IPS-15b (cell line): ENCODE data around the gene NBEAL2.
"Not testable (repeated sequence)": the region's sequence is repeated elsewhere in the genome, so short reads cannot be mapped to it uniquely, and the experiment has no call there.

Experiments
- H3K27me3 ChIP-seq: one replicate; pipeline ENCODE4 v1.6.1; 2013; ENCODE audit warnings: low read length; ENCODE audit not compliant: control insufficient read depth, insufficient read depth
- H3K36me3 ChIP-seq: one replicate; pipeline ENCODE4 v1.6.1; 2013; ENCODE audit warnings: low read length; ENCODE audit not compliant: control insufficient read depth, insufficient read depth
- H3K4me1 ChIP-seq: one replicate; pipeline ENCODE4 v1.6.1; 2013; ENCODE audit warnings: mild to moderate bottlenecking, low read length; ENCODE audit not compliant: control insufficient read depth, insufficient read depth
- H3K4me3 ChIP-seq: one replicate; pipeline ENCODE4 v1.5.1; 2013; ENCODE audit warnings: low read depth, low read length
- H3K9ac ChIP-seq: one replicate; pipeline ENCODE4 v1.6.1; 2013; ENCODE audit warnings: low read depth, mild to moderate bottlenecking, low read length
- H3K9me3 ChIP-seq: one replicate; pipeline ENCODE4 v1.6.1; 2013; ENCODE audit warnings: mild to moderate bottlenecking, low read length; ENCODE audit not compliant: control insufficient read depth, insufficient read depth

Gene NBEAL2

GRCh38 chr3:47034868-47035489, 55.5 kb downstream of the NBEAL2 start:
- H3K9me3 ChIP-seq = no peaks in the 10 kb centered on the region
- no peaks in the 10 kb centered on the region for H3K27me3 ChIP-seq
- H3K9ac ChIP-seq = no peak overlapping the region
- peaks cover 19% of the 10 kb centered on the region for H3K36me3 ChIP-seq
- H3K4me3 ChIP-seq = no peak overlapping the region
- no peaks in the 10 kb centered on the region for H3K4me1 ChIP-seq

DNA sequence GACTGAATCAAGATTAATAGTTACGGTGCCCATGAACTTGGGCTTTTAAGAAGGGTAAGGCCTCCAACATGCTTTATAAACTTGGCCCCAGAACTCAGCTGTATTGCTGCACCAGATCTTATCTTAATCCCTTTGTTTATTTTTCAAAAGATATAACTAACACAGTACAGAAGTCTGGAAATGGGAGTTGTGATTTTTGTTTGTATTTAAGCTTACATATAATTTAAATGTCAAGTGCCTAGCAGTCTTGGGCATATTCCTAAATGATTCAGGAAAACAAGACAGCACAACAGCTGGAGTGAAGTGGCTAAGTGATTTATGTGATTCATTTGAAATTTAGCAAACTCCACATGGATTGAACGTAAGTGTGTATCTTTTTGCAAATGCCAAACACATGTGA, 56.2 kb downstream of the NBEAL2 start:
- H3K9me3 ChIP-seq = no peaks in the 10 kb centered on the region
- H3K9ac ChIP-seq = no peak overlapping the region
- H3K4me3 ChIP-seq = no peak overlapping the region
- H3K36me3 ChIP-seq = peaks cover 21% of the 10 kb centered on the region
- H3K27me3 ChIP-seq = no peaks in the 10 kb centered on the region
- no peaks in the 10 kb centered on the region for H3K4me1 ChIP-seq

DNA sequence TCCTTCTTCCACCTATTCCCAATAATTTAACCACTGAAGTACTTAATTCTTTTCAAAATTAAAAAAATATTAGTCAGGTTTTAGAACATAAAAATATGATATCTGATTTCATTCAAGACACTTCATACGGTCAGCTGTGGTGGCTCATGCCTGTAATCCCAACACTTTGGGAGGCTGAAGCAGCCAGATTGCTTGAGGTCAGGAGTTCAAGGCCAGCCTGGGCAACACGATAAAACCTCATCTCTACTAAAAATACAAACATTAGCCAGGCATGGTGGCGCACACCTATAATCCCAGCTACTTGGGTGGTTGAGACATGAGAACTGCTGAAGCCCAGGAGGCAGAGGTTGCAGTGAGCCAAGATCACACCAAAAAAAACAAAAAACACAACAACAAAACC, 56.7 kb downstream of the NBEAL2 start:
- no peaks in the 10 kb centered on the region for H3K4me1 ChIP-seq
- H3K9ac ChIP-seq = no peak overlapping the region
- H3K36me3 ChIP-seq = peaks cover 26% of the 10 kb centered on the region
- H3K27me3 ChIP-seq = no peaks in the 10 kb centered on the region
- no peaks in the 10 kb centered on the region for H3K9me3 ChIP-seq
- no peak overlapping the region for H3K4me3 ChIP-seq

DNA sequence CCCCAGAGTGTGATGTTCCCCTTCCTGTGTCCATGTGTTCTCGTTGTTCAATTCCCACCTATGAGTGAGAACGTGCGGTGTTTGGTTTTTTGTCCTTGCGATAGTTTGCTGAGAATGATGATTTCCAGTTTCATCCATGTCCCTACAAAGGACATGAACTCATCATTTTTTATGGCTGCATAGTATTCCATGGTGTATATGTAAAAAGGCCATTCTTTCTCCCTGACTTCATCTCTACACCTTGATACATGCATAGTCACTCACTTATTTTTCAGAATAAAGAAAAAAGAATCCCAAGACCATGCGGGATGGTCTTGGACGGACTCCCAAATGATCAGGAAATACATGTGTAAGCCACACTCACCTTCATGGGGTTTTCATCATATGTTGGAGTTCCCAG, 57.8 kb downstream of the NBEAL2 start:
- H3K27me3 ChIP-seq, H3K4me3 ChIP-seq, H3K4me1 ChIP-seq, H3K9me3 ChIP-seq, H3K9ac ChIP-seq: not testable (repeated sequence)
- H3K36me3 ChIP-seq = peaks cover 30% of the 10 kb centered on the region

DNA sequence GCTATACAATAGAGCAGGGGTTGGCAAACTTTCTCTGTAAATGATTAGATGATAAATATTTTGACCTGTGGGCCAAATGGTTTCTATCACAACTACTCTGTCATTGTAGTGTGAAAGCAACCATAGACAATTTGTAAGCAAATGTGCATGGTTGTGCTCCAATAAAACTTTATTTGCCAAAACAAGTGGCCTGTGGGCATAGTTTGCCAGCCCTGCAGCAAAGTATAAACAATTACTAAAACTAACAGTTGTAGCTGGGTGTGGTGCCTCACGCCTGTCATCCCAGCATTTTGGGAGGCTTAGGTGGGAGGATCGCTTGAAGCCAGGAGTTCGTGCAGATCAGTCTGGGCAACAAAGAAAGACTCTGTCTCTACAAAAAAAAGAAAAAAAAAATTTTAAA, 61.6 kb downstream of the NBEAL2 start:
- H3K4me1 ChIP-seq = no peaks in the 10 kb centered on the region

GRCh38 chr3:47042231-47042791, 62.8 kb downstream of the NBEAL2 start:
- Histone ChIP-seq H3K27me3 (no peaks in the 10 kb centered on the region), H3K9ac (no peak overlapping the region), H3K36me3 (peaks cover 11% of the 10 kb centered on the region), H3K4me1 (no peaks in the 10 kb centered on the region), H3K9me3 (no peaks in the 10 kb centered on the region), H3K4me3 (no peak overlapping the region)

More for the DNA sequence above, 61.6 kb downstream of the NBEAL2 start:
- Histone ChIP-seq H3K9ac (no peak overlapping the region), H3K36me3 (peaks cover 14% of the 10 kb centered on the region), H3K4me3 (no peak overlapping the region), H3K27me3 (no peaks in the 10 kb centered on the region), H3K9me3 (no peaks in the 10 kb centered on the region)

DNA sequence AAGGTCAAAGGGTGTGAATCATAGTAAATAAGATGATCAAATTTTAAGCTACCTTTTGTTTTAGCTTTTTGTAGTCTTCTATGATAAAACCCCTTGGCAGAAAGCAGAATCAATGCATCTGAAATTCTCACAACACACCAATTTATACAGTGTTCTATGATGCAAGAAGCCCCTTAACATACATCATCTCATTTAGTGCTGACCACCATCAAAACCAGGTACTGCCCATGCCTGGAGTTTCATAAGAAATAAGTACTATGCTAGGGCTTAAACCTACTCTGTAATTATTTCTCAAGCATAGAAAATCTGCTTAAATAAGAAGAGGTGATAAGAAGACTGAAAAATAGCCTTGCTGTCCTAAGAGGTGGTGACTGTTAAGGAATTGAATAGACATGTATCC, 67.6 kb downstream of the NBEAL2 start:
- no peak overlapping the region for H3K4me3 ChIP-seq
- H3K27me3 ChIP-seq = no peaks in the 10 kb centered on the region
- no peaks in the 10 kb centered on the region for H3K9me3 ChIP-seq
- no peaks in the 10 kb centered on the region for H3K4me1 ChIP-seq
- H3K9ac ChIP-seq = no peak overlapping the region
- H3K36me3 ChIP-seq = no peaks in the 10 kb centered on the region

DNA sequence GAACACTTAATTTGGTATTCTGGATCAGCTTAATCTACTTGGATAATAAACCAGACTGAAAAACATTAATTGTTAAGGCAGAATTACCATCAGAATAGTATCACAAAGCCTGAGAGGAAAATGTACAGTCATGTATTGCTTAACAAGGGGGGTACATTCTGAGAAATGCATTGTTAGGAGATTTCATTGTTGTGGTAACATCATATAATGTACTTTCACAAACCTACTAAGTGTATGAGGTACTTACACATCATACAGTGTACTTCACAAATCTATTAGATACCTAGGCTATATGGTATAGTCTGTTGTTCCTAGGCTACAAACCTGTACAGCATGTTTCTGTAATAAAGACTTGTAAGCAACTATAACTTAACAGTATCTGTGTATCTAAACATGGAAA, 68.2 kb downstream of the NBEAL2 start:
- Histone ChIP-seq H3K4me1 (no peaks in the 10 kb centered on the region), H3K36me3 (no peaks in the 10 kb centered on the region), H3K4me3 (no peak overlapping the region), H3K9me3 (no peaks in the 10 kb centered on the region), H3K27me3 (no peaks in the 10 kb centered on the region), H3K9ac (no peak overlapping the region)

- peaks cover 7% of the 10 kb centered on the region for H3K36me3 ChIP-seq
- no peaks in the 10 kb centered on the region for H3K27me3 ChIP-seq
- H3K9ac ChIP-seq = no peak overlapping the region
- no peak overlapping the region for H3K4me3 ChIP-seq
- H3K4me1 ChIP-seq = no peaks in the 10 kb centered on the region
- H3K9me3 ChIP-seq = no peaks in the 10 kb centered on the region
These were observed 74.9 kb downstream of the NBEAL2 start for GRCh38 chr3:47054412-47054811.

- Histone ChIP-seq H3K27me3 (no peaks in the 10 kb centered on the region), H3K9ac (no peak overlapping the region), H3K9me3 (no peaks in the 10 kb centered on the region), H3K36me3 (peaks cover 9% of the 10 kb centered on the region), H3K4me3 (no peak overlapping the region), H3K4me1 (no peaks in the 10 kb centered on the region)
These were observed 77.2 kb downstream of the NBEAL2 start for GRCh38 chr3:47056705-47057104.

- Histone ChIP-seq H3K9ac (no peak overlapping the region), H3K4me3 (no peak overlapping the region), H3K9me3 (no peaks in the 10 kb centered on the region), H3K27me3 (no peaks in the 10 kb centered on the region), H3K4me1 (no peaks in the 10 kb centered on the region), H3K36me3 (peaks cover 9% of the 10 kb centered on the region)
These were observed 77.8 kb downstream of the NBEAL2 start for GRCh38 chr3:47057212-47057671.
